CD4-positive, alpha-beta T cell treated with Interleukin-1 beta for 1 hour (primary cell): ENCODE measurements around the gene OR4D9.
"Not testable (repeated sequence)": the region's sequence is repeated elsewhere in the genome, so short reads cannot be mapped to it uniquely, and the experiment has no call there.

Experiments used
- DNase-seq, 2 donors: peaks; one replicate each; pipeline ENCODE4 v3.0.0-alpha.2; 2020 to 2022

OR4D9 gene

DNA sequence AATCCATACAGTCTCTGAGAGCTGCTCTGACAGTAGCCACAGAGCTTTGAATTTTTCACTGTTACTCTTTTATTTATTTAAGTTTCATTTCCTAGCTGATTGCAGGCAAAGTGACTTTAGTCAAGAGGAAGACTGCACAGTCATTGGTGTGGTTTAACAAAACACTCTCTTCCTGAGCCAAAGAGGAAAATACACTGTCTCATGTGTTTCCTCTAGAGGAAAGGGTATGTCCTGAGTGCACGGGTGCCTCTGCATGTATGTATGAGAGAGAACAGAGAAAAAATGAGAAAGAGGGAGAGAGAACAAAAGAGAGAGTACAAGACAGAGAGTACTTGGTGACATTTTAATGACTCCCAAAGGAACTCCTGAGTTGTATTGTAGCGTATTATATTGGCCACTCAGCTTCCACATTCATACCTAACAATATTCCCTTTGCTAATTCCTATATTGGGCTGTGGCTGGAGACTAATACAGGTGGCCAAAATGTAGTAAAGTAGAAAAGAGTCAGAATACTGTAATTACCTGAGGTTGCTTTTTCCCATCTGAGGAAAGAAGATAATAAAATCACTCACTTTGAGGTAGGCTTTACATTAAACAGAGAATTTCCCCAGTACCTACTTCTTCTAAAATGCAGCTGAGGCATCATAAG, at the start of gene OR4D9:
Gene OR4D9 (plus strand): TSS at position 599 of the 649 bp plus-strand sequence. CDS start 3,374 bp downstream, outside the sequence.
- no peak for DNase-seq

DNA sequence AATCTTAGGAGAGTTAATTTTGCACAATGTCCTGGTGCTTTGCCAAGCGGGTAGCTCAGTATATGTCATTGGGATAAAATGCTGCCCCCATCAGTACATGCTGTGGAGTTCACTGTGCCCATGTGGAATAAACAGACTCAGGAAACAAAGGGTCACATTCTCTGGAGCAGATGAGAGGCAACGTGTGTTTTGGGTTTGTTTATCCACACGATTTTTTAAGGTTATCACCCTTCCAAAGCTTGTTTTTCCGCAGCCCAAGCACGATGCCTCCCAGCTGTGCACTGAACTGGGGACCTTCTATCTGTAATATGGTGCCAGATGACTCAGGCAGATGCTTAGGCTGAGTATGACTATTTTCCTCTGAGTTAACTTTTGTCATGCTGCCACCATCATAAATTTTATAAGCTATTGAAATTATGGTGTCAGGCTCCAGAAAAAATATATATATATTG, 48.1 kb upstream of the OR4D9 start:
- DNase-seq = no peak

DNA sequence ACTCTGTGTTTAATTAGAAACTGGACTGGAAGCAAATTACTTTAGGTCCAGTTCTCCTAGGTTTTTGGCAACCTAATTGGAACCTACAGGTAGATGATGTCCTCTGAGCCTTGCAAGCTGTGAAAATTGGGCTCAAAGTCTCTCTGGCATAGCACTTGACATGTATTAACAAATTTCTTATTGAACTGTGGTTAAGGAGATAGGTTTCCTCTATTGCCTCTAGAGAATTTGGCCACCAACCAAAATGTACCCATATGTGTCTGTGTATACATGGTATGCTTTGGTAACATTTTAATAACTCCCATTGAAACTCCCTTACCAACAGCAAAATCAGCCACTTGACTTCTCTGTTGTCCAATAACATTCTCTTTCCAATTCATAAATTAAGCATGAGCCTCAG, 38.3 kb upstream of the OR4D9 start, which contains the start of gene OR4D10:
Gene OR4D10 (plus strand): TSS at position 301 of the 400 bp plus-strand sequence. CDS start 4,115 bp downstream, outside the sequence.
- DNase-seq = no peak

DNA sequence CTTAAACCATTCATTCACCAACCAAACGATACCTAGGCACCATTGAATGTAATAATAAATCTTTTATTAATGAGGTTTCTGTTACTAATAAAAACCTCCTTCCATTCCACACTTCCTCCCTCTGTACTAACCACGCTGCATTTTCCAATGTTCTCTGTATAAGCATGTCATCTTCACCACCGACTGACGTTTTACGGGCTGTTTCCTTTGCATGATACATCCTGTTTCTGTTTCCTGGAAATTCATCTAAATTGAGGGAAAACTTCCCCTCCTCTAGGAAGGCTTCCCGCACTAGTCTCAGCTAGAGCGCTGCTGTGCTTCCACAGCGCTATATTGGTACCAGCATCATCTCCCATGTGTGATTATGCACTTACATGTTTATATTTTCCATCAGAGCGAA, 36.2 kb upstream of the OR4D9 start:
- DNase-seq = no peak

DNA sequence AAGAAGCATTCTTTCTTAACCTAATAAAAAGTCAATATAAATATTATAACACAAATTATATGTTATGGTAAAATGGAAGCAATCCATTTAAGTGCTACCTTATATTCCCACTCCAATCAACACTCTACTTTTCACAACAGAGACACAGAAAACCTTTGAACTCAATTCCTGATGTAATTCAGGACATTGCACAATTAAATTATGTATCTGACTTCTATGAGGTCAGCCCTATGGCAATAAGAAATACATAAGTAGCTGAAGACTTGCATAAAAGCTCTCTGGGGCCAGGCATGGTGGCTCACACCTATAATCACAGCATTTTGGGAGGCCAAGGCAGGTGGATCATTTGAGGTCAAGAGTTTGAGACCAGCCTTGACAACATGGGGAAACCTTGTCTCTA, 31.4 kb upstream of the OR4D9 start:
- DNase-seq = no peak

DNA sequence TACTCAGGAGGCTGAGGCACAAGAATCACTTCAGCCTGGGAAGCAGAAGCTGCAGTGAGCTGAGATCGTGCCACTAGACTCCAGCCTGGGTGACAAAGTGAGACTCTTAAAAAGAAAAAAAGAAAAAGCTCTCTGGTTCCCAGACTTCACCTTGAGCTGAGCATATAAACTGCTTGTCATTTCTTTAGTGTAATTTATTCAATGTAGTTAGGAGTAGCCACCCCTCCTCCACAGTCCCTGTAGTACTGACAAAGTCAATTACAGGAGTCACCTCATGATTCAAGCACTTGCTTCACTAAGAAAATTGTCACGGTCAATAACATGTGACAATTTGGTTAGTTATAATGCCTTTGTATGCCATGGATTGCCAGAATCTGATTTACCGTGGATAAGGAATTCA, 31.0 kb upstream of the OR4D9 start:
- DNase-seq = no peak

DNA sequence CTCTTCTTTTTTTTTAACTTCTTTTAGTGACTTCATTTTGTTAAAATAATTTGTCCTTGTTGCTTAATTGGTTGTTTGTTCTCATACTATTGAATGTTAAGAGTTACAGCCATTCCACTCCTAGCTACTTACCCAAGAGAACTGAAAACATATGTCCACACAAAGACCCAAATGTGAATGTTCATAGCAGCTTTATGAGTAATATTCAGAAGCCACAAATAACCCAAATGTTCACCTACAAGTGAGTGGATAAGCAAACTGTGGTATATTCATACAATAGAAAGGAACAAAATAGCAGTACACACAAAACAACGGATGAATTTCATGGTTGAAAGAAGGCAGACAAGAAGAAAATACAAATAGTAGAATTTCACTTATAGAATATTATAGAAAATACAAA, 9.4 kb upstream of the OR4D9 start:
- DNase-seq = no peak

DNA sequence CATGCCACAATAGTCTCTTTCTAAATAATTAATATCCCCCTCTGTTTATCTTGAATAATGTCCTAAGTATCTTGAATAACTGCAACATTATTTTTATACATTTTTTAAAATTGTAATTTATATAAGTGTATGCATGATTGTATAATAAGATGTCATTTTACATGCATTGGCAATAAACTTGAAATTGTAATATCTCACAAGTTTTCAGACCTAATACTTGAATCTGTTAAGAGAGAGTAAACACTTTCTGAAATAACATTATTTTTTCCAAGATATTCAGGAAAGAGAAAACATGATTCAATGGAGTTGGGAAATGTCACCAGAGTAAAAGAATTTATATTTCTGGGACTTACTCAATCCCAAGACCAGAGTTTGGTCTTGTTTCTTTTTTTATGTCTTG, 8.1 kb upstream of the OR4D9 start, which contains the start of gene OR4D11:
Gene OR4D11 (plus strand): TSS at position 301 of the 400 bp plus-strand sequence. CDS start 0 bp downstream, at position 301.
- DNase-seq = no peak

DNA sequence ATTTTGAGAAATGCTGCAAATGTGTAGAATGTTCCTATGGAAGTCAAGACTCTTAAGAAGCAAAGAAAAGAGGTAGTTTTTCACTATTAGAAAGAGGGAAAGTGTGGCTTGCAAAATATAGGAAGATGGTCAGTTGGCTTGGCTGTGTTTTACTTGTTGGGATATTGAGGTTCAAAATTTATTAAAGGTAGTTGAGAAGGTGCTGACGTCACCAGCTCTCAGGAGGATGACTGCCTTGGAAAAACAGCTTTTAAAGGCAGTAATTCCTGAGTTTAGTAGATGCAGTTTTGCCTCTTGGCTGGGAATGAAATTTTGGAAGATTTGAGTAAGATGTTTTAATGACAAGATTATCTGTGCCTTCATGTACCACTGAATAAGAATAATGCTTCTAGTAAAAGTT, 336 bp downstream of the OR4D9 start:
- DNase-seq = no peak

DNA sequence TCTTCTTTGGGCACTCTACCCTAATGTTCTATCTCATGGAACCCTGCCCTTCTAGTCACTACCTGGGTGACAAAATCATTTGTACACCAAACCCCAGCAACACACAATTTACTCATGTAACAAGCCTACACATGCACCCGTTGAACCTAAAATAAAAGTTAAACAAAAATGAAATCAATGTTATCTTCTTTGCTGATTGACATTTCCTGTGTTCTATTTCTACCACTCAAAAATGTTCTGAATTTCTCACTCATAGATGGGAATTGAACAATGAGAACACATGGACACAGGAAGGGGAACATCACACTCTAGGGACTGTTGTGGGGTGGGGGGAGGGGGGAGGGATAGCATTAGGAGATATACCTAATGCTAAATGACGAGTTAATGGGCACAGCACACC, 8.8 kb downstream of the OR4D9 start:
- DNase-seq = not testable (repeated sequence)

DNA sequence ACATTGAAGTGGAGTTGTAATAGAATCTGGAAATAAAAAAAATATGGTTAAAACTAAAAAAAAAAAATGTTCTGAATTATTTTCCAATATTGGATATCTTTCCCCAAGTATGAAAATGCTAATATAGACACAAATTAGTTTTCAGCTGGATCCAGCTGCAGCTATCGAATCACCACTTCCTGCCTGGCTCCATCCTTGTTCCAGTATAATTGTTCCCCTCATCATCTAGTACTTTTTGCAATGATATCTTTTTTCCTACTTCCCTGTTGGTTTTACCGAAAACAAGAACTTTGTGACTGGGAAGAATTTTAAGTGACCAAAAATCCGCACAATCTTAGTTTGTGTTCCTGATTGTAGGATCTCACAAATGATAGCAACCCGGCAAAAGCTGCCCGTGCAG, 9.4 kb downstream of the OR4D9 start:
- DNase-seq = no peak

DNA sequence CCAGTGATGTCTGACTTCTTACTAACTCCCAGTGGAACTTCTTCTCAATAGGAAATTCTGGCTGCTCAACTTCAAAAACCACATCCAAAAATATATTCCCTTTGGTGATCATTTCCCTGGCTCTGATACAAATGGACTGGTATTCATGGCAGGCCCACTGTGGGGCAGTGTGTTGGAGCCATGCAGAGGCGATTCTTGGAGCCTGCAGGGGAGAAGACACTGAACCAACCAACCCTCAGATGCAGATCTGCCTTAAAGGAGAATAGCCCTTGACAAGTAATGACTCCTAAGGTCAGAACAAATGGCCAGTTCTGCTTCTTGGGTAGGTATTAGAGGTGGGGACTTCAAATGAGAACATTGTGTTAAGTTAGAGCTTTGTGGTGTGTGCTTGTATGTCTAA, 12.2 kb downstream of the OR4D9 start:
- DNase-seq = no peak

DNA sequence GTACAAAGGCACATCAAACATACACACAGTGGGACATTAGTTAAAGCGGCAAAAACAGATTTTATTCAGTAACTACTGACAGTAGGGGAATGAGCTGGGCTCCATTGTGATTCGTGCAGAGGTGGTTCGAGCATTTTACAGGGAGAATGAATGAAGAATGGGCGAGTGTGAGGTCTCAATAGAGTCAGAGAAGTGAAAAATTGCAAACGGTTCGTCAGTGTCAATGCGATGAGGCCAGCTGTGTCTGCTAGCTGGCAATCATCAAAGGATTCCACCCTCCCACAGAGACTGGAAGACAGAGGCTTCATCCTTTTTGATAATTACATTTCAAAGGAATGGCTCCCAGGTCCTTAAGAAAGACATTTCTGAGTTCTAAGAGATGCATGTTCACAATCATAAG, 17.4 kb downstream of the OR4D9 start:
- DNase-seq = no peak

DNA sequence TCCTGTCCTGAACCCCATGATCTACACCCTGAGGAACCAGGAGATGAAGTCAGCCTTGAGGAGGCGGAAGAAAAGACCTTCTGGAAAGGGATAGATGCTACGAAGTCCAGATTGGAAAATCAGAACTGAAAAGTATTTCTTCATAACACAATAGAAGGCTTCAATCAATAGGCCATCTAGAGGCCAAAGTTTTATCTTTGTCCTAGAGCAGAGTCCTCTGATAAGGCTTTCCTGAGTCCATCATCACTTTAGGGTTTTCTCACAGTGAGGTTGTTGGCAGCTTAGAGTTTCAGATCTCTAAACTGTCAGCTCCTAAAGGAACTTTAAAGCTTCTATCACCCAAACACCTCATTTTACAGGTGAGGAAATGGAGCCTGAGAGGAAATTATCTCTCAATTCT, 21.3 kb downstream of the OR4D9 start:
- no peak for DNase-seq

DNA sequence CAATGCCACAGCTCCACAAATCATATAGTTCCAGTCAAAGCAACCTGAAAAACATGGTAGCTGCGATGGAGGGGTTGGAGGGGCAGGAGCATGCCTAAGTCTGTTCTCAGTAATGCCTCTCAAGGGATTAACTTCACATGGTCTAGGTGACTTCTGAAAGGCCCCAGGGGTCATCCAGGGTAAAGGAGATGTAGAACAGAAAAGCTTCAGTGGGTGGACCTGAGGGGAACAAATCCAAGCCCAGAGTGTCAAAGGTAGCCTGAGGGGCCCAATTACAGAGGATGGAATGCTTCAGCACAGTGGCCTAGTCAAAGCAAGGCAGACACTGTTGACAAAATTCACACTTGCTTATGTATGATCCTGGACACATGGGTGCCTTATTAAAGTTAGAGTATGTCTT, 23.3 kb downstream of the OR4D9 start:
- DNase-seq = no peak

DNA sequence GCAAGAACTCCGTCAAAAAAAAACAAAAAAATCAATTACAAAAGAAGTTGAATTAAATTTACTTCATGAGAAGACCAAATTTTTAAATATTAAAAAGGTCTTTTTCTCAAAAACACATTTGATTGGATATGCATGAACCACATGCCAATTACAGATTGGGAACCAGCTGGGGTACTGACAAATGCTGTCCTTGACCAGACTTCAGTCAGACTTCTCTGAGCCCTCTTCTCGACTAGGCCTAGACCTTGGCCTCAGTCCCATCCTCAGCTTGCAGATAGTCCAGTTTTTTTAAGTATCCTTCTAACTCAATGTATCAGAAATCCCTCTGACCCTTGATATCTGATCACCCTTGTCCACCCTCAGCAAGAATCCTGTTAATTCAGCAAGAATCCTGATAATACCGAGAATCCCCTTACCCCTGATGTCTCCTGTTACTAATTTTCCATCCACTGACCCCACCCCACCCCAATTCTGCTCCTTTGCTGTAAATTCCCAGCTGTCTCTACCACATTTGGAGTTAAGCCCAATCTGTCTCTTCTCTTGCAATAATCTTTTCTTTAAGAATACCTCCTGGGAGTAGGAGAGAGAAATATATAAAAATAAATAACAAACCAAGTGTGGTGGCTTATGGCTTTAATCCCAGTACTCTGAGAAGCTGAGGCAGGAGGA, 30.9 kb downstream of the OR4D9 start:
- DNase-seq = no peak

DNA sequence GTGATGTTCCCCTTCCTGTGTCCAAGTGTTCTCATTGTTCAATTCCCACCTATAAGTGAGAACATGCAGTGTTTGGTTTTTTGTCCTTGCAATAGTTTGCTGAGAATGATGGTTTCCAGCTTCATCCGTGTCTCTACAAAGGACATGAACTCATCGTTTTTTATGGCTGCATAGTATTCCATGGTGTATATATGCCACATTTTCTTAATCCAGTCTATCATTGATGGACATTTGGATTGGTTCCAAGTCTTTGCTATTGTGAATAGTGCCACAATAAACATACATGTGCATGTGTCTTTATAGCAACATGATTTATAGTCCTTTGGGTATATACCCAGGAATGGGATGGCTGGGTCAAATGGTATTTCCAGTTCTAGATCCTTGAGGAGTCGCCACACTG, 32.4 kb downstream of the OR4D9 start:
- not testable (repeated sequence) for DNase-seq

DNA sequence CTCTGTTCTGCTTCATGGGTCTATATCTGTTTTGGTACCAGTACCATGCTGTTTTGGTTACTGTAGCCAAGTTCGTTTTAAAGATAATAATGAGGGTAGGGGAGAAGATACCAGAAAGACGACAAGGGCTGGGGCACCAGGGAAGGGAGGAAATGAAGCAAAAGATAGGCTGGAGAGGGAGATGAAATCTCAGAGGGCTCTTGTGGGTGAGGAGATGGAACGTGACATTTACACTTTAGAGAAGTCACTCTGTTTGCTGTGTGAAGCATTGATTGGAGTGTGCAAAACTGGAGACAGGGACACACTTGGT, 33.5 kb downstream of the OR4D9 start:
- no peak for DNase-seq

DNA sequence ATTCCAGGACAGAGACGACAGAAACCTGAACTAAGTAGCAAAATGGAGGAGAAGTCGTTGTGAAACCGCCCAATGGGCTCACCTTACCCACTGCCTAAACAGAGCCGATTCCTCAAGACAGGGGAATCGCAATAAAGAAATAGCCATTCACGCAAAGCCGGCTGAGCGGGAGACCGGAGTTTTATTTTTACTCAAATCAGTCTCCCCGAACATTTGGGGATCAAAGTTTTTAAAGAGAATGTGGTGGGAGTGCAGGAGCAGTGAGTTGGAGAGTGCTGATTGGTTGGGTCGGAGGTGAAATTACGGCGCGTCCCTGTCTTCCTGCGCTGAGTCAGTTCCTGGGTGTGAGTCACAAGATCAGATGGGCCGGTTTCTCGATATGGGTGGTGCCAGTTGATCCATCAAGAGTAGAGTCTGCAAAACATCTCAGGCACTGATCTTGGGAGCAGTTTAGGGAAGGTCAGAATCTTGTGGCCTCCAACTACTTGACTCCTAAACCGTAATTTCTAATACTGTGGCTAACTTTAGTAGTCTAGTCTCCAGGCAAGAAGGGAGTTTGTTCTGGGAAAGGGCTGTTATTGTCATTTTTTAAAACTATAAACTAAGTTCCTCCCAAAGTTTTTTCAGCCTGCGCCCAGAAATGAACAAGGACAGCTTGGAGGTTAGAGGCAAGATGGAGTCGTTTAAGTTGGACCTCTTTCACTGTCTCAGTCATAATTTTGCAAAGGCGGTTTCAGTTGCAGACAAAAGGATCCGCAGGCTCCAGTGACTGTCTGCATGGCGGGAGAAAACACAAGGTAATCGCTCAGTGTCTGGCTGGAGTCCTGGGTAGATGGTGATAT, 34.1 kb downstream of the OR4D9 start:
- no peak for DNase-seq

DNA sequence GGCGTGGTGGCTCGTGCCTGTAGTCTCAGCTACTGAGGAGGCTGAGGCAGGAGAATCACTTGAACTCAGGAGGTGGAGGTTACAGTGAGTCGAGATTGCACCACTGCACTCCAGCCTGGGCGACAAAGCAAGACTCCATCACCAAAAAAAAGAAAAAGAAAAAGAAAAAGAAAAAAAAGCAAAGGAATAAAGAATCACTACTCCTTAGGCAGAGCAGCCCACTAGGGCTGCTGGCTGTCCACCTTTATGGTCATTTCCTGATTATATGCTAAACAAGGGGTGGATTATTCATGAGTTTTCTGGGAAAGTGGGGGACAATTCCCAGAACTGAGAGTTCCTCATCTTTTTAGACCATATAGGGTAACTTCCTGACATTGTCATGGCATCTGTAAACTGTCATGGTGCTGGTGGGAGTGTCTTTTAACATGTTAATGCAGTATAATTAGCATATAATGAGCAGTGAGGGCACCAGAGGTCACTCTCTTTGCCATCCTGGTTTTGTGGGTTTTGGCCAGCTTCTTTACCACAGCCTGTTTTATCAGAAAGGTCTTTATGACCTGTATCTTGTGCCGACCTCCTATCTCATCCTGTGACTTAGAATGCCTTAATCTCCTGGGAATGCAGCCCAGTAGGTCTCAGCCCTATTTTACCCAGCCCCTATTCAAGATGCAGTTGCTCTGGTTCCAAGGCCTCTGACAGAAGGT, 36.4 kb downstream of the OR4D9 start:
- not testable (repeated sequence) for DNase-seq

DNA sequence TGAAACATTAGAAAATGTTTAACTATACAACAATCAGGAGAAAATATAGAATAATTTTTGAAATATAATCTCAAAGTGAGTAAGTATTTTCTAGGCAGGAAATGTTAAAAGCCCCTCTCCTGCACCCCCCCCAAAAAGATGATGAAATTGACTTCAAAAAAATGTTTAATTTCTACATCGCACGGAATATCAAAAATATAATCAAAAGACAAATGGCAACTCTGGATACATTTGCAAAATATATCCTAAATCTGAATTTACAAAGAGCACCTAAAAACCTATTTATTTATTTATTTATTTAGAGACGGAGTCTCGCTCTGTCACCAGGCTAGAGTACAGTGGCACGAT, 36.9 kb downstream of the OR4D9 start:
- DNase-seq = no peak

DNA sequence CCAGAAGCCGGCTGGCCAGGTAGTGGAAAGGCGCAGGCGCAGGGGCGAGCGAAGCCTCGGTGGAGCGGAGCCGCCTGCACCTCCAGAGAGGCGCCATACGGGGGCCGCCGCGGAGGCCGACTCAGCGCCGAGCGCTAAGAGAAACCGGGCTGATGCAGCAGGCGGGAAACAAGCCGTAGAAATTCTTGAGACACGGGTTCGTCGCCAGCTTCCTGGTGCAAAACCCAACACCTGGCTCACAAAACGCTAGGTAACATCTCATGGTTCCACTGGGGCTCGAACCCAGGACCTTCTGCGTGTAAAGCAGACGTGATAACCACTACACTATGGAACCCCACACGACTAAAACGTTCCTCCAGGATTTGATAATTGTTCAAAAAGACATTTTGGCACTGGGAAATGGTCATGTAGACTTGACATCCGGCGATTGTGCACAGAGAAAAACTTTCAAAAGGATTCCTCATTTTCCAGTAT, 39.1 kb downstream of the OR4D9 start:
- DNase-seq = peak; percentile 88 to 90
